ENCODE results near the gene CFAP97.

The CFAP97 gene

GRCh38 chr4:185128272-185129119 is 75.3 kb downstream of the CFAP97 start:
- Histone ChIP-seq H3K4me2 (ENCODE audit: low read length) (no peak overlapping the region), H3K36me3 (replicated peaks; ENCODE audit: low read depth, low read length) (no peaks in the 10 kb centered on the region), H3K4me1 (ENCODE audit: low read length) (no peaks in the 10 kb centered on the region), H3K9me3 (ENCODE audit: insufficient read depth, low read length) (no peaks in the 10 kb centered on the region), H3K9ac (ENCODE audit: low read length) (no peak overlapping the region), H3K79me2 (ENCODE audit: low read length) (no peaks in the 10 kb centered on the region), H3K27ac (ENCODE audit: low read length) (no peak overlapping the region), H3K4me3 (ENCODE audit: low read length) (no peak overlapping the region), H2AFZ (ENCODE audit: low read depth, low read length) (no peak overlapping the region), H3K27me3 (ENCODE audit: low read depth, low read length) (no peaks in the 10 kb centered on the region), H4K20me1 (ENCODE audit: insufficient read depth, low read length) (no peaks in the 10 kb centered on the region)
- TF ChIP-seq EZH2phosphoT487 (IDR thresholded peaks at IDR 0.05; ENCODE audit: low read depth) (no peak), CTCF (IDR thresholded peaks at IDR 0.05; ENCODE audit: low read depth, low read length) (no peak)

DNA sequence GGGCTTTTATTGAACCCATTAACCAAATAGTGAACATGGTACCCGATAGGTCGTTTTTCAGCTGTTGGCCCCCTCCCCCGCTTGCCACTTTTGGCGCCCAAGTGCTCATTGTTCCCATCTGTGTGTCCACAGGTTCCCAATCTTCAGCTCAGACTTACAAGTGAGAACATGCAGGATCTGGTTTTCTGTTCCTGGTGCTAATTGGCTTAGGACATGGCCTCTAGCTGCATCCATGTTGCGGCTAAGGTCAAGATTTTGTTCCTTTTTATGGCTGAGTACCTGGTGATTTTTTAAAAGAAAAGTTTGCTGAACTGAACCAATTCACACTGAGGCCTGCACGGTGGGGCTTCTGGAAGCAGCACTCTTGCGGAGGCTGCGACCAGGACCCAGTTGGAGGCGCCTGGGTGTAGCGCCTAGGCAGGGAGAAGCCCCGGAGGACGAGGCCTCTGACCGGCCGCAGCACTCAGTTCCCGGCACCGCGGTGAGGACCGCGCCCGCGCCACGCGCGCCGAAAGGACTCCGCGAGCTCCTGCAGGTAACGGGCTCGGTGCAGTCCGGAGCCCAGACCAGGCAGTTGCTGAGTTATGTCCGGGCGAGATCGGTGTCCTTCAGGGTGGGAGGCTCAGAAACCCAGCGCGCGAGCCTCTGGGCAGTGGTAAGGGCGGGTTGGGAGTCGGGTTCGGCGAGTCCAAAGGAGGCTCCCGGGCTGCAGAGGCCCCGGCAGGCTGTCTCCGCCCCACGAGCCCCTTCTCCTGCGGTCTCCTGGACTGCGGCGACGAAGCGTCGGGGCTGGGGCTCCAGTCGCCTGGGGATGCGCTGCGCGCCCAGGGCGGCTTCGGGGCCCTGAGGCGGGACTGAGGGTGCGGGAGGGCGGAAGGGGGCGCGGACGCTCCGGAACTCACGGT is 76.5 kb downstream of the CFAP97 start:
- Histone ChIP-seq H3K36me3 (replicated peaks; ENCODE audit: low read depth, low read length) (no peaks in the 10 kb centered on the region), H3K9ac (ENCODE audit: low read length) (no peak overlapping the region), H4K20me1 (ENCODE audit: insufficient read depth, low read length) (no peaks in the 10 kb centered on the region), H3K27me3 (ENCODE audit: low read depth, low read length) (no peaks in the 10 kb centered on the region), H3K4me2 (ENCODE audit: low read length) (no peak overlapping the region), H2AFZ (ENCODE audit: low read depth, low read length) (no peak overlapping the region), H3K79me2 (ENCODE audit: low read length) (no peaks in the 10 kb centered on the region), H3K4me3 (ENCODE audit: low read length) (no peak overlapping the region), H3K9me3 (ENCODE audit: insufficient read depth, low read length) (no peaks in the 10 kb centered on the region), H3K4me1 (ENCODE audit: low read length) (no peaks in the 10 kb centered on the region), H3K27ac (ENCODE audit: low read length) (no peak overlapping the region)
- TF ChIP-seq CTCF (IDR thresholded peaks at IDR 0.05; ENCODE audit: low read depth, low read length): no peak
- no peak for TF ChIP-seq EZH2phosphoT487 (IDR thresholded peaks at IDR 0.05; ENCODE audit: low read depth)

- Histone ChIP-seq H3K9me3 (ENCODE audit: insufficient read depth, low read length) (no peaks in the 10 kb centered on the region), H3K9ac (ENCODE audit: low read length) (no peak overlapping the region), H2AFZ (ENCODE audit: low read depth, low read length) (no peak overlapping the region), H3K79me2 (ENCODE audit: low read length) (no peaks in the 10 kb centered on the region), H4K20me1 (ENCODE audit: insufficient read depth, low read length) (no peaks in the 10 kb centered on the region), H3K27ac (ENCODE audit: low read length) (no peak overlapping the region), H3K4me1 (ENCODE audit: low read length) (no peaks in the 10 kb centered on the region), H3K4me3 (ENCODE audit: low read length) (no peak overlapping the region), H3K27me3 (ENCODE audit: low read depth, low read length) (no peaks in the 10 kb centered on the region), H3K4me2 (ENCODE audit: low read length) (no peak overlapping the region), H3K36me3 (replicated peaks; ENCODE audit: low read depth, low read length) (no peaks in the 10 kb centered on the region)
- TF ChIP-seq EZH2phosphoT487 (IDR thresholded peaks at IDR 0.05; ENCODE audit: low read depth): no peak
- TF ChIP-seq CTCF (IDR thresholded peaks at IDR 0.05; ENCODE audit: low read depth, low read length): no peak
These were observed 79.8 kb downstream of the CFAP97 start for GRCh38 chr4:185124006-185124405.
